HFFc6 (cell line): Measurements from ENCODE around the gene DAPK1. TPM values are rescaled to one million over a fixed set of nuclear protein-coding genes. Genes with fewer than 3 reads are reported as not detected.

ENCODE experiments used
- DNase-seq: peaks from one replicate; pipeline ENCODE4 v3.0.0-alpha.2; 2018
- H3K27ac Mint-ChIP-seq: 2 replicates; pipeline ENCODE4 v1.8.0; 2020; ENCODE audit warnings: mild to moderate bottlenecking, mixed read lengths
- H3K27me3 Mint-ChIP-seq: 2 replicates; pipeline ENCODE4 v1.8.0; 2021; ENCODE audit warnings: mild to moderate bottlenecking, moderate library complexity, mixed read lengths; ENCODE audit not compliant: insufficient read depth
- H3K36me3 Mint-ChIP-seq: 2 replicates; pipeline ENCODE4 v1.8.0; 2021; ENCODE audit warnings: low read depth, mixed read lengths
- H3K4me1 Mint-ChIP-seq: 2 replicates; pipeline ENCODE4 v1.8.0; 2020; ENCODE audit warnings: low read depth, mixed read lengths
- H3K4me3 Mint-ChIP-seq: 2 replicates; pipeline ENCODE4 v1.8.0; 2020; ENCODE audit warnings: mild to moderate bottlenecking, moderate library complexity, mixed read lengths
- H3K9me3 Mint-ChIP-seq: 2 replicates; pipeline ENCODE4 v1.8.0; 2020; ENCODE audit warnings: mild to moderate bottlenecking, mixed read lengths
- CTCF ChIP-seq: fragments of 200-600 bp; sonication (generic); IDR thresholded peaks from 2 replicates; pipeline ENCODE4 v1.5.0; 2021; ENCODE audit warnings: antibody characterized with exemption, mild to moderate bottlenecking
- total RNA-seq, 6 experiments: library from RNA; stranded (reverse); fragmentation: NEBNext Ultra II Directional; extraction: Animal tissue kit (Norgen Biotek cat#: 25700); gene quantifications; 2 replicates in 1 of 6; 3 replicates in 5 of 6; pipeline ENCODE4 v1.2.3, GENCODE V29; 2021

Gene DAPK1
- total RNA-seq, 6 experiments from 2014 or later: 0.06 to 0.36 (median 0.18) TPM

- H3K9me3 Mint-ChIP-seq: 0 out of 2 replicates have a peak, but pooled peaks cover 3% of the 10 kb centered on the region
- no peak for TF ChIP-seq CTCF
- DNase-seq: no peak
- no peak overlapping the region for H3K27ac Mint-ChIP-seq
- no peaks in the 10 kb centered on the region for H3K36me3 Mint-ChIP-seq
- H3K27me3 Mint-ChIP-seq: peaks cover 14% of the 10 kb centered on the region; the same call in 1 of the 2 replicates
- H3K4me3 Mint-ChIP-seq: no peak overlapping the region
- no peaks in the 10 kb centered on the region for H3K4me1 Mint-ChIP-seq
These were observed 83.3 kb downstream of the DAPK1 start for GRCh38 chr9:87580941-87581438.

GRCh38 chr9:87581513-87581912 is 83.8 kb downstream of the DAPK1 start:
- no peaks in the 10 kb centered on the region for H3K36me3 Mint-ChIP-seq
- TF ChIP-seq CTCF: no peak
- H3K27me3 Mint-ChIP-seq: peaks cover 9% of the 10 kb centered on the region; the same call in 1 of the 2 replicates
- no peak overlapping the region for H3K4me3 Mint-ChIP-seq
- H3K4me1 Mint-ChIP-seq: no peaks in the 10 kb centered on the region
- H3K9me3 Mint-ChIP-seq: no peaks in the 10 kb centered on the region
- H3K27ac Mint-ChIP-seq: no peak overlapping the region
- DNase-seq: no peak

- no peak for TF ChIP-seq CTCF
- no peaks in the 10 kb centered on the region for H3K4me1 Mint-ChIP-seq
- peaks cover 9% of the 10 kb centered on the region; the same call in 1 of the 2 replicates for H3K27me3 Mint-ChIP-seq
- H3K27ac Mint-ChIP-seq: no peak overlapping the region
- H3K36me3 Mint-ChIP-seq: no peaks in the 10 kb centered on the region
- H3K9me3 Mint-ChIP-seq: no peaks in the 10 kb centered on the region
- DNase-seq: no peak
- H3K4me3 Mint-ChIP-seq: no peak overlapping the region
These were observed 84.4 kb downstream of the DAPK1 start for GRCh38 chr9:87581949-87582637.

- no peaks in the 10 kb centered on the region for H3K36me3 Mint-ChIP-seq
- no peaks in the 10 kb centered on the region for H3K4me1 Mint-ChIP-seq
These were observed 86.7 kb downstream of the DAPK1 start for GRCh38 chr9:87584326-87584725.

GRCh38 chr9:87585123-87585855 is 87.6 kb downstream of the DAPK1 start:
- peaks cover 9% of the 10 kb centered on the region; the same call in 1 of the 2 replicates for H3K27me3 Mint-ChIP-seq
- H3K4me3 Mint-ChIP-seq: no peak overlapping the region
- no peak for DNase-seq
- no peak for TF ChIP-seq CTCF
- no peaks in the 10 kb centered on the region for H3K36me3 Mint-ChIP-seq
- no peak overlapping the region for H3K27ac Mint-ChIP-seq
- no peaks in the 10 kb centered on the region for H3K4me1 Mint-ChIP-seq
- no peaks in the 10 kb centered on the region for H3K9me3 Mint-ChIP-seq

More at GRCh38 chr9:87584326-87584725, 86.7 kb downstream of the DAPK1 start:
- Mint-ChIP-seq H3K4me3 (no peak overlapping the region), H3K27ac (no peak overlapping the region), H3K9me3 (no peaks in the 10 kb centered on the region), H3K27me3 (peaks cover 9% of the 10 kb centered on the region; the same call in 1 of the 2 replicates)
- no peak for TF ChIP-seq CTCF
- DNase-seq: no peak
